ENCODE data around the gene COL4A4.

GRCh38 chr2:227164763-227165291 is 822 bp upstream of the COL4A4 start:
- TF ChIP-seq PREB (CRISPR knock-in tag; IDR thresholded peaks at IDR 0.05) (no peak), ZNF292 (CRISPR knock-in tag; IDR thresholded peaks at IDR 0.05; ENCODE audit: borderline replicate concordance, low read depth) (no peak)

Data from HepG2 (cell line).